Tibial nerve (tissue), 4 donors: ENCODE data around the gene ZNF783. TPM values are rescaled to one million over a fixed set of nuclear protein-coding genes. Genes with fewer than 3 reads are reported as not detected.
"Not testable (repeated sequence)": the region's sequence is repeated elsewhere in the genome, so short reads cannot be mapped to it uniquely, and the experiment has no call there.

Experiments
- DNase-seq, 2 donors: peaks; one replicate each; pipeline ENCODE4 v3.0.0-alpha.2; 2019; ENCODE audit warnings: low spot score in 2 of 2
- H3K27ac ChIP-seq, 4 donors: fragments of 200-600 bp; sonication (generic) in 3 of 4; one replicate each; pipeline ENCODE4 v1.5.1; 2017 to 2019; ENCODE audit warnings: mild to moderate bottlenecking in 1 of 4
- H3K27me3 ChIP-seq, 2 donors: fragments of 200-600 bp; sonication (generic) in 1 of 2; one replicate each; pipeline versions ENCODE4 v1.5.1 to v1.6.0; 2017 to 2019
- H3K36me3 ChIP-seq, 3 donors: fragments of 200-600 bp; sonication (generic); one replicate each; pipeline ENCODE4 v1.5.1; 2018 to 2019
- H3K4me1 ChIP-seq, 4 donors: fragments of 200-600 bp; sonication (generic) in 3 of 4; one replicate each; pipeline ENCODE4 v1.5.1; 2017 to 2019
- H3K4me3 ChIP-seq, 4 donors: fragments of 200-600 bp; sonication (generic) in 3 of 4; one replicate each; pipeline ENCODE4 v1.5.1; 2017 to 2019; ENCODE audit warnings: mild to moderate bottlenecking in 1 of 4, moderate library complexity in 1 of 4
- H3K9me3 ChIP-seq, 4 donors: fragments of 200-600 bp; sonication (generic) in 3 of 4; one replicate each; pipeline ENCODE4 v1.5.1; 2017 to 2019
- EP300 ChIP-seq, 2 donors: sonication (generic); formaldehyde crosslinking; IDR thresholded peaks; one replicate each; pipeline ENCODE4 v1.6.1; 2017; ENCODE audit warnings: antibody characterized with exemption in 2 of 2, mild to moderate bottlenecking in 1 of 2
- POLR2A ChIP-seq, 2 donors: fragments of 450-650 bp; IDR thresholded peaks; one replicate each; pipeline ENCODE4 v1.6.1; 2017; ENCODE audit warnings: antibody characterized with exemption in 2 of 2, mild to moderate bottlenecking in 2 of 2, moderate library complexity in 2 of 2
- WGBS, 2 donors: methylation state at CpG; one replicate each; pipeline ENCODE4 v1.1.5; 2018; 5-methylcytosine and 5-hydroxymethylcytosine counted together
- total RNA-seq, 4 donors: library from RNA; depleted of rRNA; stranded (reverse); fragments of >200 nt; gene quantifications; one replicate each; pipeline ENCODE4 v1.1.0, GENCODE V29; 2016
- TF ChIP-seq, protein P1 (sequence below), 5 experiments: fragments of 200-600 bp in 3 of 5; fragments of 450-650 bp in 2 of 5; sonication (generic) in 3 of 5; IDR thresholded peaks; one replicate each; pipeline ENCODE4 v1.5.1; 2016 to 2019; ENCODE audit warnings: antibody characterized with exemption in 5 of 5, mild to moderate bottlenecking in 3 of 5, moderate library complexity in 2 of 5

The ZNF783 gene
- total RNA-seq, 4 donors from 2014 or later = 22.1 to 58.2 (median 31.2) TPM

DNA sequence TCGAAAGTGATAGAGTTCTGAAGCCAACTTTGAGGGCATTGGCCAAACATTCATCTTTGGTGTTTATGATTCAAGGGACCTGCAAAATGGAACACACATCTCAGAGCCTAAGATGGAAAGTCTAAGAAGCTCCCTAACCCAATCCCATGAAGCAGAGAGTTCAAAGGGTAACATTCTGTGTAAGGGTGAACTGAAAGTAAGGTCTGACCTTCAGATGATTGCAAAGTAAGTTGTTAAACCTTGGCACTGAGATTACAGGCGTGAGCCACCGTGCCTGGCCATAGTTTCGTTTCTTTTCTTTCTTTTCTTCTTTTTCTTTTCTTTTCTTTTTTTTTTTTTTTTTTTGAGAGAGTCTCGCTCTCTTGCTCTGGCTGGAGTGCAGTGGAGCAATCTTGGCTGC is 20.3 kb upstream of the ZNF783 start:
- Histone ChIP-seq H3K4me1 (peaks cover 5 to 36% (median 19%) of the 10 kb centered on the region in 4 donors), H3K27me3 (no peaks in the 10 kb centered on the region), H3K27ac (no peak overlapping the region), H3K4me3 (no peak overlapping the region), H3K36me3 (no peaks in the 10 kb centered on the region), H3K9me3 (peaks cover 0 to 6% (median 0%) of the 10 kb centered on the region in 4 donors)
- TF ChIP-seq EP300 (IDR thresholded peaks at IDR 0.05) = no peak
- TF ChIP-seq, protein P1, sequence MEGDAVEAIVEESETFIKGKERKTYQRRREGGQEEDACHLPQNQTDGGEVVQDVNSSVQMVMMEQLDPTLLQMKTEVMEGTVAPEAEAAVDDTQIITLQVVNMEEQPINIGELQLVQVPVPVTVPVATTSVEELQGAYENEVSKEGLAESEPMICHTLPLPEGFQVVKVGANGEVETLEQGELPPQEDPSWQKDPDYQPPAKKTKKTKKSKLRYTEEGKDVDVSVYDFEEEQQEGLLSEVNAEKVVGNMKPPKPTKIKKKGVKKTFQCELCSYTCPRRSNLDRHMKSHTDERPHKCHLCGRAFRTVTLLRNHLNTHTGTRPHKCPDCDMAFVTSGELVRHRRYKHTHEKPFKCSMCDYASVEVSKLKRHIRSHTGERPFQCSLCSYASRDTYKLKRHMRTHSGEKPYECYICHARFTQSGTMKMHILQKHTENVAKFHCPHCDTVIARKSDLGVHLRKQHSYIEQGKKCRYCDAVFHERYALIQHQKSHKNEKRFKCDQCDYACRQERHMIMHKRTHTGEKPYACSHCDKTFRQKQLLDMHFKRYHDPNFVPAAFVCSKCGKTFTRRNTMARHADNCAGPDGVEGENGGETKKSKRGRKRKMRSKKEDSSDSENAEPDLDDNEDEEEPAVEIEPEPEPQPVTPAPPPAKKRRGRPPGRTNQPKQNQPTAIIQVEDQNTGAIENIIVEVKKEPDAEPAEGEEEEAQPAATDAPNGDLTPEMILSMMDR (IDR thresholded peaks at IDR 0.05) = no peak
- TF ChIP-seq POLR2A (IDR thresholded peaks at IDR 0.05) = no peak
- DNase-seq = no peak
- 93 to 96% methylated on average over 5 of the region's 5 CpGs for WGBS, 2 donors

DNA sequence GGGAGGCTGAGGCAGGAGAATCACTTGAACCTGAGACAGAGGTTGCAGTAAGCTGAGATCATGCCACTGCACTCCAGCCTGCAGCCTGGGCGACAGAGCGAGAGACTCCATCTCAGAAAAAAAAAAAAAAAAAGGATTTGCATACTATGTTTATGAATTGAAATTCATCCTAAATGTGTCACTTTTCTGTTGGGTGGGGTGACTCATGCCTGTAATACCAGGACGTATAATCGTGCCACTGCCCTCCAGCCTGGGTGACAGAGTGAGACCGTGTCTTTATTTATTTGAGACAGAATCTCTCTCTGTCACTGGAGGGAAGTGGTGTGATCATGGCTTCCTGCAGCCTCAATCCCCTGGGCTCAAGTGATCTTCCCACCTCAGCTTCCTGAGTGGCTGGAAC is 16.8 kb upstream of the ZNF783 start:
- WGBS, 2 donors = 61 to 67% methylated on average over 5 of the region's 5 CpGs
- Histone ChIP-seq H3K4me1 (peaks cover 5 to 24% (median 13%) of the 10 kb centered on the region in 4 donors), H3K27me3 (no peaks in the 10 kb centered on the region), H3K9me3 (peaks cover 0 to 6% (median 0%) of the 10 kb centered on the region in 4 donors), H3K27ac (no peak overlapping the region), H3K36me3 (peaks cover 0 to 8% (median 2%) of the 10 kb centered on the region in 3 donors), H3K4me3 (no peak overlapping the region)
- no peak for TF ChIP-seq EP300 (IDR thresholded peaks at IDR 0.05)
- TF ChIP-seq, protein P1 (IDR thresholded peaks at IDR 0.05) = no peak
- no peak for TF ChIP-seq POLR2A (IDR thresholded peaks at IDR 0.05)
- no peak for DNase-seq

DNA sequence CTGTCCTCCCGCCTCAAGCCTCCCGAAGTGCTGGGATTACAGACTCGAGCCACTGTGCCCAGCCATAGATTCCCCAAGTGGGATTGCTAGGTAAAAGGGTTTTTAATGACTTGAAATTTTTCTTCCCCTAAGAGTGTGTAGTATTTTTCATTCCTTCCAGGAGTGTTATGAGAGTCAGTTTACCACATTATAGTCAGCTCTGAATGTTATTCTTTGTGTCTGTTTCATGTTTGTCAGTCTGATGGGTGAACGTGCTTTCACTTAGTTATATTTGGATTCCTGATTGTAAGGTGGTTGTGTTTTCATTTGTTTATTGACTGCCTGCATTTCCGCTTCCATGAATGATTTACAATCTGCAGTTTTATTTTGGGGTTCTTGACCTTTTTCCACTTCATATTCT is 16.3 kb upstream of the ZNF783 start:
- Histone ChIP-seq H3K9me3 (peaks cover 0 to 6% (median 0%) of the 10 kb centered on the region in 4 donors), H3K4me1 (peaks cover 3 to 19% (median 8%) of the 10 kb centered on the region in 4 donors), H3K27ac (no peak overlapping the region), H3K36me3 (peaks cover 0 to 13% (median 7%) of the 10 kb centered on the region in 3 donors), H3K27me3 (no peaks in the 10 kb centered on the region), H3K4me3 (no peak overlapping the region)
- WGBS, 2 donors = 81 to 91% methylated on average over 5 of the region's 5 CpGs
- DNase-seq = no peak
- no peak for TF ChIP-seq EP300 (IDR thresholded peaks at IDR 0.05)
- TF ChIP-seq, protein P1 (IDR thresholded peaks at IDR 0.05) = no peak
- TF ChIP-seq POLR2A (IDR thresholded peaks at IDR 0.05) = no peak

DNA sequence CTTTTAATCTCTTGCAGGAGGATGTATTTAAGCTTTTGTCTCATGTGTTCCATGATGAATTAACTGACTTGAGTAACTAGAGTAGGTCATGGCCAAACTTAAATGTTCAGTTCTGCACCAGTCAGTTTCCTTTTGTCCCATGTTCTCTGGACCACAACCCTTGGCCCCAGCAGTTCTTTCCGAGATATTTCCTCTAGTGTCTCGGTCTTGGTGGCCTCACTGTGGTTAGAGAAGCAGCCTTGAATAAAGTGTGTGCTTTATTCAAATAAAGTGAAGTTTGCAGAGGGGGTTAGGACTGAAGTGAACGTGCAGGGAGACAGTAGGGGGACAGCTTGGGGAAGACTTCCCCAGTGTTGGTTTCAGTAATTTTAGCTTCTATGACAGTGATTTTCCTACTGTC is 13.2 kb upstream of the ZNF783 start:
- no peaks in the 10 kb centered on the region for H3K27me3 ChIP-seq
- H3K4me3 ChIP-seq = no peak overlapping the region
- 52 to 55% methylated on average over 3 of the region's 3 CpGs for WGBS, 2 donors
- TF ChIP-seq POLR2A (IDR thresholded peaks at IDR 0.05) (no peak), EP300 (IDR thresholded peaks at IDR 0.05) (no peak)
- TF ChIP-seq, protein P1 (IDR thresholded peaks at IDR 0.05) = no peak
- H3K4me1 ChIP-seq = peaks cover 0 to 6% (median 0%) of the 10 kb centered on the region in 4 donors
- H3K36me3 ChIP-seq = peaks cover 5 to 42% (median 19%) of the 10 kb centered on the region in 3 donors
- H3K27ac ChIP-seq = no peak overlapping the region
- H3K9me3 ChIP-seq = no peaks in the 10 kb centered on the region
- no peak for DNase-seq

DNA sequence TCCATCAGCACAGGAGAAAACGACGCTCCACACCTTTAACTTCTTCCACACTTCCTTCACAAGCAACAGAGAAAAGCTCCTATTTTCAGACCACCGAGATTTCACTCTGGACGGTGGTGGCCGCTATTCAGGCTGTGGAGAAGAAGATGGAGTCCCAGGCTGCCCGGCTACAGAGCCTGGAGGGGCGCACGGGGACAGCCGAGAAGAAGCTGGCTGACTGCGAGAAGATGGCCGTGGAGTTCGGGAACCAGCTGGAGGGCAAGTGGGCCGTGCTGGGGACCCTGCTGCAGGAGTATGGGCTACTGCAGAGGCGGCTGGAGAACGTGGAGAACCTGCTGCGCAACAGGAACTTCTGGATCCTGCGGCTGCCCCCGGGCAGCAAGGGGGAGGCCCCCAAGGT is 11.8 kb upstream of the ZNF783 start:
- H3K9me3 ChIP-seq, H3K4me1 ChIP-seq, H3K4me3 ChIP-seq, H3K27ac ChIP-seq, DNase-seq, H3K27me3 ChIP-seq: not testable (repeated sequence)
- peaks cover 5 to 56% (median 19%) of the 10 kb centered on the region in 3 donors for H3K36me3 ChIP-seq
- WGBS, 2 donors = 91 to 94% methylated on average over 18 of the region's 18 CpGs

DNA sequence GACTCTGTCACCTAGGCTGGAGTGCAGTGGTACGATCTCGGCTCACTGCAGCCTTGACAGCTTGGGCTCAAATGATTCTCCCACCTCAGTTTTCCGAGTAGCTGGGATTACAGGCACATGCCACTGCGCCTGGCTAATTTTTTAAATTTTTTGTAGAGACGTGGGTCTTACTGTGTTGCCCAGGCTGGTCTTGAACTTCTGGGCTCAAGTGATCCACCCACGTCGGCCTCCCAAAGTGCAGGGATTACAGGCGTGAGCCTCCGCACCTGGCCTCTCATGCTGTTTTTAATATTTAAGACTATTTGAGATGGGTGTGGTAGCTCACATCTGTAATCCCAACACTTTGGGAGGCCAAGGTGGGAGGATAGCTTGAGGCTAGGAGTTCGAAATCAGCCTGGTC is 10.5 kb upstream of the ZNF783 start:
- not testable (repeated sequence) for H3K4me3 ChIP-seq, H3K4me1 ChIP-seq, H3K27me3 ChIP-seq, H3K27ac ChIP-seq, H3K9me3 ChIP-seq, DNase-seq
- peaks cover 5 to 70% (median 19%) of the 10 kb centered on the region in 3 donors for H3K36me3 ChIP-seq
- 96 to 99% methylated on average over 10 of the region's 10 CpGs for WGBS, 2 donors
